NT2/D1 (cell line): ENCODE measurements around the gene FBXO38.

Experiments used
- SUZ12 ChIP-seq: IDR thresholded peaks from 2 replicates; pipeline ENCODE4 v1.6.1; 2011; ENCODE audit not compliant: insufficient read length, insufficient read depth; ENCODE audit errors: extremely low read depth
- YY1 ChIP-seq: IDR thresholded peaks from 2 replicates; pipeline ENCODE4 v1.6.1; 2011; ENCODE audit not compliant: insufficient read length, insufficient read depth
- ZNF274 ChIP-seq: IDR thresholded peaks from 2 replicates; pipeline ENCODE4 v1.6.1; 2011; ENCODE audit warnings: mild to moderate bottlenecking, low read depth, low read length

DNA sequence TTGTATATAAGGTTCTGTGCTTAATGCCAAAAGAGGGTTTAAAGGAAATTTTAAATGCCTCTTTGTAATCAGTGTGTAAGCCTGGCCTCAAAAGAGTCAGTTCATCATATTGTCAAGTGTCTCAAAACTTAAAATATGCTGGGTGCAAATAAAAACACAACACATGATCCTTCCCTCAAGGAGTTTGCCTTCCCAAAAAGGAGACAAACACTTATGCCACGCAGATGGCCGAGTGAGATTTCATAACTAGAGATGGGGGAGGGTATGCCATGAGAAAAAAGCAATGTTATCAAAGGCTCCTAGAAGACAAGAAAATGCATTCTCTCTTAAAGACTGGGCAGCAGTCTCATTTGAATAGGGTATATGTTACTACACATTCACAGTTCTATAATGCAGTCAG lies 55.2 kb downstream of the FBXO38 start:
- TF ChIP-seq YY1 (no peak), ZNF274 (no peak), SUZ12 (no peak)
